Measurements from ENCODE around the gene NEDD9.

DNA sequence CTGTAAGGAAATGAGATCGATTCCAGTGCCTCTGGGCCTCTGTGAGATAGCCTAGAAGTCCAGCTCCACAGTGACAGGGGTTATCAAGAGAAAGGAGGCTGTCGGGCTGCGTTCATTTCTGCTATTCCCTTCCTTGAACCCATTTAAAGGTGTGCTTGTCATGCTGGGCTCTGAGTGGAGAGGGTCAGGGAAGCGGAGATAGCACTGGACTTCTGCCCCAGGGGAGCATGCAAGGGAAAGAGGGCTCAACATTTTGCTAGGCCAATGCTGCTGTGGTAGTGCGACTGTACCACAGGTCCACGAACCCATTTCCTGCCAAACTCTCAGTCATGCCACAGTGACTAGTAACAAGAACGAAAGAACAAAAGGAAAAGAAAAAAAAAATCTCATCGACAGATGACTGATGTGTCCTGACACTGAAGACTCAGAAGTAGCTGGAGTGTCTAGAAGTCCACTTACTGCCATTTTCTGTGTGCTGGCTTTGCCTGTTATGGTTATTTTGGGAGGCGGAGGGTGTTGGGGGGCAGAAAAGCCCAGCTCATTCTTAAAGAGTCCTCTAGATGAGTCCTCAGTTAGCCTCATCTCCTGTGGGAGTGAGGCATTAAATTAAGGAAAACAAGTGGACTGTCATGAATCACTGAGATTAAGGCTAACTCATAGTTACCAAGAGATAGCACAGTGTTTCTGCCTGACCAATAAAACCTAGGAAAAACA lies 8.1 kb downstream of the NEDD9 start:
- TF ChIP-seq, protein P1, sequence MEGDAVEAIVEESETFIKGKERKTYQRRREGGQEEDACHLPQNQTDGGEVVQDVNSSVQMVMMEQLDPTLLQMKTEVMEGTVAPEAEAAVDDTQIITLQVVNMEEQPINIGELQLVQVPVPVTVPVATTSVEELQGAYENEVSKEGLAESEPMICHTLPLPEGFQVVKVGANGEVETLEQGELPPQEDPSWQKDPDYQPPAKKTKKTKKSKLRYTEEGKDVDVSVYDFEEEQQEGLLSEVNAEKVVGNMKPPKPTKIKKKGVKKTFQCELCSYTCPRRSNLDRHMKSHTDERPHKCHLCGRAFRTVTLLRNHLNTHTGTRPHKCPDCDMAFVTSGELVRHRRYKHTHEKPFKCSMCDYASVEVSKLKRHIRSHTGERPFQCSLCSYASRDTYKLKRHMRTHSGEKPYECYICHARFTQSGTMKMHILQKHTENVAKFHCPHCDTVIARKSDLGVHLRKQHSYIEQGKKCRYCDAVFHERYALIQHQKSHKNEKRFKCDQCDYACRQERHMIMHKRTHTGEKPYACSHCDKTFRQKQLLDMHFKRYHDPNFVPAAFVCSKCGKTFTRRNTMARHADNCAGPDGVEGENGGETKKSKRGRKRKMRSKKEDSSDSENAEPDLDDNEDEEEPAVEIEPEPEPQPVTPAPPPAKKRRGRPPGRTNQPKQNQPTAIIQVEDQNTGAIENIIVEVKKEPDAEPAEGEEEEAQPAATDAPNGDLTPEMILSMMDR (IDR thresholded peaks at IDR 0.05), result no peak
- TF ChIP-seq EP300 (IDR thresholded peaks at IDR 0.05; ENCODE audit: low read depth), result no peak
